ENCODE results near the gene CPT1A. TPM values are rescaled to one million over a fixed set of nuclear protein-coding genes. Genes with fewer than 3 reads are reported as not detected.
"Not testable (repeated sequence)": the region's sequence is repeated elsewhere in the genome, so short reads cannot be mapped to it uniquely, and the experiment has no call there.

The CPT1A gene
- 10 to 100 TPM; 32.5 to 32.7 TPM for total RNA-seq
- 10 to 100 TPM; 22.9 to 28.0 TPM for polyA plus RNA-seq (ENCODE audit: insufficient read length in 2 of 2)
- long read RNA-seq, donor 1, full-length matches to known transcripts = 2 of 2 reads
- long read RNA-seq, donor 1, partial matches to known transcripts = 0 of 2 reads
- long read RNA-seq, donor 1, other reads (novel, unspliced or antisense) = 0 of 2 reads
- long read RNA-seq, donor 2, full-length matches to known transcripts = 2 of 2 reads
- long read RNA-seq, donor 2, partial matches to known transcripts = 0 of 2 reads
- long read RNA-seq, donor 2, other reads (novel, unspliced or antisense) = 0 of 2 reads
- long read RNA-seq, donor 3, full-length matches to known transcripts = 1 of 1 reads
- long read RNA-seq, donor 3, partial matches to known transcripts = 0 of 1 reads
- long read RNA-seq, donor 3, other reads (novel, unspliced or antisense) = 0 of 1 reads
- long read RNA-seq, donor 4 = 0 reads

GRCh38 chr11:68841718-68842426 lies at the start of gene CPT1A:
TSS of gene CPT1A (minus strand) at chr11:68841916. CDS start at chr11:68815474, 26,442 bp downstream.
- peak within 1 kb of the TSS; percentile 97 for H3K27ac ChIP-seq (ENCODE audit: low read depth, low read length)
- H3K4me1 ChIP-seq (ENCODE audit: control insufficient read depth, insufficient read depth, low read length) = peaks cover 68% of the 10 kb centered on the region
- H3K27me3 ChIP-seq (ENCODE audit: control insufficient read depth, insufficient read depth, low read length) = peaks cover 42% of the 10 kb centered on the region
- no peaks in the 10 kb centered on the region for H3K9me3 ChIP-seq (ENCODE audit: control insufficient read depth, insufficient read depth, low read length)
- 5% methylated on average over 80 of the region's 82 CpGs for WGBS (ENCODE audit: insufficient coverage)
- peak in 2 of 6 donors; percentile 68 to 82 for DNase-seq (ENCODE audit: low read depth in 4 of 6, low spot score in 6 of 6)
- H3K36me3 ChIP-seq (ENCODE audit: control insufficient read depth, insufficient read depth, low read length) = no peaks in the 10 kb centered on the region
- peak within 1 kb of the TSS; percentile 52 for H3K4me3 ChIP-seq (ENCODE audit: low read depth, low read length)

- H3K4me3 ChIP-seq (ENCODE audit: low read depth, low read length) = no peak overlapping the region
- H3K27ac ChIP-seq (ENCODE audit: low read depth, low read length) = peak overlapping the region; percentile 93
Observed at GRCh38 chr11:68890490-68891231, 48.9 kb upstream of the CPT1A start.

GRCh38 chr11:68889948-68890446 lies 48.3 kb upstream of the CPT1A start:
- Histone ChIP-seq H3K36me3 (ENCODE audit: control insufficient read depth, insufficient read depth, low read length) (peaks cover 42% of the 10 kb centered on the region), H3K4me3 (ENCODE audit: low read depth, low read length) (no peak overlapping the region), H3K4me1 (ENCODE audit: control insufficient read depth, insufficient read depth, low read length) (peaks cover 18% of the 10 kb centered on the region), H3K27me3 (ENCODE audit: control insufficient read depth, insufficient read depth, low read length) (no peaks in the 10 kb centered on the region), H3K9me3 (ENCODE audit: control insufficient read depth, insufficient read depth, low read length) (no peaks in the 10 kb centered on the region), H3K27ac (ENCODE audit: low read depth, low read length) (peak overlapping the region; percentile 93)
- 45% methylated on average over 15 of the region's 18 CpGs for WGBS (ENCODE audit: insufficient coverage)
- DNase-seq (ENCODE audit: low read depth in 4 of 6, low spot score in 6 of 6) = peak in 2 of 6 donors; percentile 9 to 71

More at GRCh38 chr11:68890490-68891231, 48.9 kb upstream of the CPT1A start:
- H3K9me3 ChIP-seq (ENCODE audit: control insufficient read depth, insufficient read depth, low read length) = no peaks in the 10 kb centered on the region
- H3K4me1 ChIP-seq (ENCODE audit: control insufficient read depth, insufficient read depth, low read length) = peaks cover 18% of the 10 kb centered on the region
- H3K27me3 ChIP-seq (ENCODE audit: control insufficient read depth, insufficient read depth, low read length) = no peaks in the 10 kb centered on the region
- WGBS (ENCODE audit: insufficient coverage) = 72% methylated on average over 17 of the region's 17 CpGs
- DNase-seq (ENCODE audit: low read depth in 4 of 6, low spot score in 6 of 6) = peak in 2 of 6 donors; percentile 20 to 85
- H3K36me3 ChIP-seq (ENCODE audit: control insufficient read depth, insufficient read depth, low read length) = peaks cover 49% of the 10 kb centered on the region

- not testable (repeated sequence) for DNase-seq (ENCODE audit: low read depth in 4 of 6, low spot score in 6 of 6); H3K9me3 ChIP-seq (ENCODE audit: control insufficient read depth, insufficient read depth, low read length); H3K27ac ChIP-seq (ENCODE audit: low read depth, low read length); H3K4me1 ChIP-seq (ENCODE audit: control insufficient read depth, insufficient read depth, low read length); H3K27me3 ChIP-seq (ENCODE audit: control insufficient read depth, insufficient read depth, low read length); H3K4me3 ChIP-seq (ENCODE audit: low read depth, low read length)
- H3K36me3 ChIP-seq (ENCODE audit: control insufficient read depth, insufficient read depth, low read length) = peaks cover 14% of the 10 kb centered on the region
- WGBS (ENCODE audit: insufficient coverage) = 98% methylated on average over 14 of the region's 15 CpGs
Observed at GRCh38 chr11:68884827-68885226, 43.1 kb upstream of the CPT1A start.

- no peak overlapping the region for H3K4me3 ChIP-seq (ENCODE audit: low read depth, low read length)
- peaks cover 12% of the 10 kb centered on the region for H3K36me3 ChIP-seq (ENCODE audit: control insufficient read depth, insufficient read depth, low read length)
- no peak overlapping the region for H3K27ac ChIP-seq (ENCODE audit: low read depth, low read length)
- no peak for DNase-seq (ENCODE audit: low read depth in 4 of 6, low spot score in 6 of 6)
- no peaks in the 10 kb centered on the region for H3K9me3 ChIP-seq (ENCODE audit: control insufficient read depth, insufficient read depth, low read length)
- 88% methylated on average over 5 of the region's 13 CpGs for WGBS (ENCODE audit: insufficient coverage)
- no peaks in the 10 kb centered on the region for H3K27me3 ChIP-seq (ENCODE audit: control insufficient read depth, insufficient read depth, low read length)
- H3K4me1 ChIP-seq (ENCODE audit: control insufficient read depth, insufficient read depth, low read length) = no peaks in the 10 kb centered on the region
Observed at GRCh38 chr11:68882391-68882790, 40.7 kb upstream of the CPT1A start.

- WGBS (ENCODE audit: insufficient coverage) = 100% methylated on average over 1 of the region's 2 CpGs
- no peak for DNase-seq (ENCODE audit: low read depth in 4 of 6, low spot score in 6 of 6)
- Histone ChIP-seq H3K4me1 (ENCODE audit: control insufficient read depth, insufficient read depth, low read length) (no peaks in the 10 kb centered on the region), H3K27ac (ENCODE audit: low read depth, low read length) (no peak overlapping the region), H3K9me3 (ENCODE audit: control insufficient read depth, insufficient read depth, low read length) (no peaks in the 10 kb centered on the region), H3K4me3 (ENCODE audit: low read depth, low read length) (no peak overlapping the region), H3K36me3 (ENCODE audit: control insufficient read depth, insufficient read depth, low read length) (peaks cover 12% of the 10 kb centered on the region), H3K27me3 (ENCODE audit: control insufficient read depth, insufficient read depth, low read length) (no peaks in the 10 kb centered on the region)
Observed at GRCh38 chr11:68881320-68881719, 39.6 kb upstream of the CPT1A start.

- DNase-seq (ENCODE audit: low read depth in 4 of 6, low spot score in 6 of 6) = no peak
- 95% methylated on average over 4 of the region's 5 CpGs for WGBS (ENCODE audit: insufficient coverage)
Observed at GRCh38 chr11:68880851-68881250, 39.1 kb upstream of the CPT1A start.

GRCh38 chr11:68878022-68878421 lies 36.3 kb upstream of the CPT1A start:
- Histone ChIP-seq H3K27me3 (ENCODE audit: control insufficient read depth, insufficient read depth, low read length) (no peaks in the 10 kb centered on the region), H3K27ac (ENCODE audit: low read depth, low read length) (no peak overlapping the region), H3K4me3 (ENCODE audit: low read depth, low read length) (no peak overlapping the region), H3K9me3 (ENCODE audit: control insufficient read depth, insufficient read depth, low read length) (no peaks in the 10 kb centered on the region), H3K36me3 (ENCODE audit: control insufficient read depth, insufficient read depth, low read length) (peaks cover 11% of the 10 kb centered on the region), H3K4me1 (ENCODE audit: control insufficient read depth, insufficient read depth, low read length) (no peaks in the 10 kb centered on the region)
- no peak for DNase-seq (ENCODE audit: low read depth in 4 of 6, low spot score in 6 of 6)
- WGBS (ENCODE audit: insufficient coverage) = 88% methylated on average over 5 of the region's 7 CpGs

More at GRCh38 chr11:68880851-68881250, 39.1 kb upstream of the CPT1A start:
- no peaks in the 10 kb centered on the region for H3K4me1 ChIP-seq (ENCODE audit: control insufficient read depth, insufficient read depth, low read length)
- H3K27ac ChIP-seq (ENCODE audit: low read depth, low read length) = no peak overlapping the region
- H3K4me3 ChIP-seq (ENCODE audit: low read depth, low read length) = no peak overlapping the region
- H3K27me3 ChIP-seq (ENCODE audit: control insufficient read depth, insufficient read depth, low read length) = no peaks in the 10 kb centered on the region
- peaks cover 12% of the 10 kb centered on the region for H3K36me3 ChIP-seq (ENCODE audit: control insufficient read depth, insufficient read depth, low read length)
- no peaks in the 10 kb centered on the region for H3K9me3 ChIP-seq (ENCODE audit: control insufficient read depth, insufficient read depth, low read length)

Measured in spinal cord (tissue), 10 donors.